Activated CD4-positive, alpha-beta T cell treated with anti-CD3 and anti-CD28 coated beads, Interleukin-2, amount 50 U/mL, for 16 hours (primary cell): Measurements from ENCODE around the gene LITAF.
"Not testable (repeated sequence)": the region's sequence is repeated elsewhere in the genome, so short reads cannot be mapped to it uniquely, and the experiment has no call there.

ENCODE experiments used
- DNase-seq: peaks from one replicate; pipeline ENCODE4 v3.0.0-alpha.2; 2020

LITAF gene

DNA sequence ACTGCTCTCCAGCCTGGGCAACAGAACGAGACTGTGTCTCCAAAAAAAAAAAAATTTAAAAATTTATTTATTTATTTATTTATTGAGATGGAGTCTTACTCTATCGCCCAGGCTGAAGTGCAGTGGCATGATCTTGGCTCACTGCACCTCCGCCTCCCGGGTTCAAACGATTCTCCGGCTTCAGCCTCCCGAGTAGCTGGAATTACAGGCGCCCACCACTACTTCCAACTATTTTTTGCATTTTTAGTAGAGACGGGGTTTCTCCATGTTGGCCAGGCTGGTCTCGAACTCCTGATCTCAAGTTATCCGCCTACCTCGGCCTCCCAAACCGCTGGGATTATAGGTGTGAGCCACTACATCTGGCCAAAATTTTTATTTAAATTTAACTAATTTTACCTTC, 73.4 kb downstream of the LITAF start:
- not testable (repeated sequence) for DNase-seq

DNA sequence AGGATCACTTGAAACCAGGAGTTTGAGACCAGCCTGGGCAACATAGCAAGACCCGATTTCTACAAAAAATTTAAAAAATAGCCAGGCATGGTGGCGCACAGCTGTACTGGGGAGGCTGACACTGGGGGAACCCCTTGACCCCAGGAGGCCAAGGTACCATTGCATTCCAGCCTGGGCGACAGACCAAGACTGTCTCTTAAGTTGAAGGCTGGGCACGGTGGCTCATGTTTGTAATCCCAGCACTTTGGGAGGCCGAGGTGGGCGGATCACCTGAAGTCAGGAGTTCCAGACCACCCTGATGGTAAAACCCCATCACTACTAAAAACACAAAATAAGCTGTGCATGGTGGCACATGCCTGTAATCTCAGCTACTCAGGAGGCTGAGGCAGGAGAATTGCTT, 74.9 kb downstream of the LITAF start:
- no peak for DNase-seq

DNA sequence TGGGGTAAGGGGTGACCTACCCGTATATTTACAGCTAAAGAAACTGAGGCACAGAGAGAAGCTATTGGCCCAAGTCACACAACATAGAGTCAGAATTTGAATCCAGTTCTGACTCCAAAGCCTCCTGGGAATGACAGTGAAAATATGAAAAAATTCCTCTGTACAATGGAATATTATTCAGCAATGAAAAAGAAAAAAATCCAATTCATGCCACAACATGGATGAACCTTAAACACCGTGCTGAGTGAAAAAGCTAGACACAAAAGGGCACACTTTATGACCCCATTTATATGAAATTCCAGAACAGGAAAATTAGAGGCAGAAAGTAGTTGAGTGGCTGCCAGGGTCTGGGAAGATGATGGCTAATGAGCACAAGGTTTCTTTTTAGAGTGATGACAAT, 75.4 kb downstream of the LITAF start:
- DNase-seq = no peak

DNA sequence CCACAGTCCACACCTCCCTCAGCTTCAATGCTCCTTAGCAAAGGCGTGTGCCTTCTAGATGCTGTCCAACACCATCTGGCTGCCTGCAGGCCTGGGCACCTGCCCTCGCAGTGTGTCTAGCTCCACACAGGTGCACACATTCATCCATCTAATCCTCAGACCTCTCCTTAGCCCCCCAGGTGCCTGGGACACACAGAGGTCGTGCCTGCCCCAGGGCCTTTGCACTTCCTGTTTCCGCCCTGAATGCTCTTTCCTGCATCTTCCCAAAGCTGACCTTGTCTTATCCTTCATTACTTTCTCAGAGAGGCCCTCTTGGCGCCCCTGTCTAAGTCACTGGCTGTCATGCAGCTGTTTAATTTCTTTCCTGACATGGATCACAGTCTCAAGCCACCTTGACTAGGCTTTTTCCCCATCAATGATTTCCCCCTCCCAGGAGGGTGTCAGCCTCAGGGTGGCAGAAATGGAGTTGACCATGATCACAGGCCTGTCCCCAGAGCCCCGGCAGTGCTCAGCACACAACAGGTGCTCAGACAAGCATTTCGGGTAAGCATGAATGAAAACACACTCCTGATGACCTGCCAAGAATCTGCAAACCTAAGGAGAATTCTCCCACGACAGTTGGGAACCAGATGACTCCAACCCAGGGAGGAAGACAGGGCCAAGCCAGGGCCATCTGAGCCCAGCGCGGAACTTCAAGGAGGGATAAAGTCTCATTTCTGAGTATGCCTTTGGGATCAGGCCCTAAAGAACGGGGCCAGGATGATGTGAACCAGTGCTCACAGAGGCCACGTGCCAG, 76.3 kb downstream of the LITAF start:
- DNase-seq = no peak

DNA sequence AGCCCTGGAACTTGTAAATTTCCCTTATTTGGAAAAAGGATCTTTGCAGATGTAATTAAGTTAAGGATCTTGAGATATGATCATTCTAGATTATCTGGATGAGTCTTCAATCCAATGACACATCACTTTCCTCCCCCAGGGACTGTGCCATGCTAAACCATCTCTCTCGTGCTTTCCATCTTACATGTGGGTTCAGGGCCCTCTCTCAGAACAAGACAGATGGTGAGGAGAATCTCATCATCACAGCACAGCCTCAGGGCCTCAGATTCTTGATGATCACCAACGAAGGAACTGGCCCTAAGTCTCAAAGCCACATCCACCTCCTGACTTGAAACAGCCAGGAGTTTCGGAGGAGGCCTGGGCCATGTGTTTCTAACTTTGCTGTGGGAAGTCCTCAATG, 78.7 kb downstream of the LITAF start:
- DNase-seq = no peak

DNA sequence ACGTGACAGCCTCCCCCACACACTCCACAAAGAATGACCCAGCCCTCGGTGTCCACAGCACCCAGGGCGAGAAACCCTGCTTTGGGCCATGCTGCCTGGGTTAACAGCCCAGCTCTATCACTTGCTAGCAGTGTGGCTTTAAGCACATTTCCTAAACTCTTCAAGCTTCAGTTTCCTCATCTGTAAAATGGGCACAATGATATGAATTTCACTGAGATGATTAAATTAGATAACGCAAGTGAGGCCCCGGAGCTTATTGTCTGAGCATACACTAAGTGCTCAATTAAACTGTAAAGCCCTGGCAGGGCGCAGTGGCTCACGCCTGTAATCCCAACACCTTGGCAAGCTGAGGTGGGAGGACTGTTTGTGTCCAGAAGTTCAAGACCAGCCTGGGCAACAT, 79.4 kb downstream of the LITAF start:
- DNase-seq = no peak

DNA sequence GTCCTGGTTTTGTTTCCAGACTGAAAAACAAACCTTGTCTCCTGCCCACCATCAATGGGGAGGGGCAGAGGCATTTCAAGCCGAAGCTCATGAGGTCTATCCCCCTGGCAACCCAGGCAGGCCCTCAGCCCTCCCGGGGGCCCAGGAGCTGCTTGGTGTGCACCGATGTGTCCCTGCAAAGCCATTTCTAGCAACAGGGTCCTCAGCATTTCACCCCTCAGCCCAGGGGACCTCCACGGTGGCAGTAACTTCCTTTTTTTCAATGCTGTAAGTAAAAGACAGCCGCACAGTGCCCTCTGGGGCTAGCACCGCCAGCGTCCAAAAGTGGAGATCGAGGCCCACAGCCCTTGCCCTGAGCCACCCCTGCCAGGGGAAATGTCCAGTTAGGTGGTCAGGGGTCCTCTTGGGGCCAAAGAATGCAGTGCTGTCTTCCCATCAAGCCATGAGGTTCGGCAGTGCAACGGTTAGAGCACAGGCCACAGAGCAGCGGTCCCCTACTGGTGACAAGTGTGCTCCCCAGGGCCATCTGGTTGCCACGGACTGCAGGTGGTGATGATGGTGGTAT, 79.9 kb downstream of the LITAF start:
- no peak for DNase-seq

DNA sequence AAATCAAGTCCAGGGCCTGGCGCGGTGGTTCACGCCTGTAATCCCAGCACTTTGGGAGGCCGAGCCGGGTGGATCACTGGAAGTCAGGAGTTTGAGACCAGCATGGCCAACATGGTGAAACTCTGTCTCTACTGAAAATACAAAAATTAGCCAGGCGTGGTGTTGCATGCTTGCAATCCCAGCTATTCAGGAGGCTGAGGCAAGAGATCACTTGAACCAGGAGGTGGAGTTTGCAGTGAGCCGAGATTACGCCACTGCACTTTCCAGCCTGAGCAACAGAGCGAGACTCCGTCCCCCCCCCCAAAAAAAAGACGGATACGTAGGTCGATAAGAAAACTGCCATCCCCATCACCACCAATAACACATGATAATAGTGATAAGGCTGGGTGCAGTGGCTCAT, 82.5 kb downstream of the LITAF start:
- not testable (repeated sequence) for DNase-seq

DNA sequence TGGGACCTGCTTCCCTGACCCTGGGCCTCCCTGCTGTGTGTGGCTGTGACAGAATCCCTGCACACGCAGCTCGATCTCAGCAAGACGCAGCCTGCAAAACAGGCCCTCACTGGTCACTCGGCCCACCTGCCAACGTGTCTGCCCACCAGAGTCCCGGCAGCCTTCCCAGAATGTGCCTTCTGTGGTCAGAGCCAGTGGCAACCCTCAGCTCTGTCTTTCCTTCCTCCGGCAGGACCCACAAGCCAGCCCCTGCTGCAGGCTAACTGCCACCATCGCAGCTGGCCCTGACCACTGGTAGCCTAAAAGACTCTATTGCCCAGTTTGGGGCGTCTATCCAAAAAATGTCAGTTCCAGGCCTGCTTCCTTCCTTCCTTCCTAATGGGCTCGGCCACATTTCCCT, 83.2 kb downstream of the LITAF start:
- no peak for DNase-seq

DNA sequence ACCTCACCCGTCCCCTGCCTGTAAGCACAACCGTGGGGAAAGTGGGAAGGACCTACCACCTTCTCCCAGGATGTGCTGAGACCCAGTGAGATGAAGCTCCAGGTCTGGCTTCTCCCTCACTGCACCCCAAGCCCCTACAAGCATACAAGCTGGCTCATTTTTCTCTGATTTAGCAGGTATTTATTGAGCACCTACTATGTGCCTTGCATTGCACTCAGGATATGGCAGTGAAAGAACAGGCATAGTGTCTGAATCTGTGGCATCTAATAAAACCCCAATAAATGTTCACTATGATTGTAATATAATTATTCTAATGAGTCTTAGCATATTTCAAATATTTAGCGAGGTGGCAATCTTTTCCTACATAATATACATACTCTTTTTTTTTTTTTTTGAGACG, 84.5 kb downstream of the LITAF start:
- DNase-seq = no peak

DNA sequence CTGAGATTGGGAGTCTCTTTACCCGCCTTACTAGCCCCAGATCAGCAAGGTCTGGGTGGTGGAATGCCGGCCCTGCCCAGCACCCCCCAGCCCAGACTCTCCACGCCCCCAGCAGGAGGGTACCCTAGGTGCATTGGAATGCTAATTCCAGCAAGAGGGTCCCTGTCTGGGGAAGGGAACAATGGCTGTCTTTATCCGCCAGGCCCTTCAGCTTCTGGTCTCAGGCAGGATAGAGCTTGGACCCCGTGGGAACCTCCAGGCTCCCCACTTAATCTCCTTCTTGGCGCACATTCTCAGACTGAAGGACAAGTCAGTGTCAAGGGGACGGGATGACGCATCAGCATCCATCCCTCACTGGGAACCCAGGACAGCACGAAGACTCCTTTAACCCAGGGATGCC, 85.1 kb downstream of the LITAF start:
- no peak for DNase-seq

DNA sequence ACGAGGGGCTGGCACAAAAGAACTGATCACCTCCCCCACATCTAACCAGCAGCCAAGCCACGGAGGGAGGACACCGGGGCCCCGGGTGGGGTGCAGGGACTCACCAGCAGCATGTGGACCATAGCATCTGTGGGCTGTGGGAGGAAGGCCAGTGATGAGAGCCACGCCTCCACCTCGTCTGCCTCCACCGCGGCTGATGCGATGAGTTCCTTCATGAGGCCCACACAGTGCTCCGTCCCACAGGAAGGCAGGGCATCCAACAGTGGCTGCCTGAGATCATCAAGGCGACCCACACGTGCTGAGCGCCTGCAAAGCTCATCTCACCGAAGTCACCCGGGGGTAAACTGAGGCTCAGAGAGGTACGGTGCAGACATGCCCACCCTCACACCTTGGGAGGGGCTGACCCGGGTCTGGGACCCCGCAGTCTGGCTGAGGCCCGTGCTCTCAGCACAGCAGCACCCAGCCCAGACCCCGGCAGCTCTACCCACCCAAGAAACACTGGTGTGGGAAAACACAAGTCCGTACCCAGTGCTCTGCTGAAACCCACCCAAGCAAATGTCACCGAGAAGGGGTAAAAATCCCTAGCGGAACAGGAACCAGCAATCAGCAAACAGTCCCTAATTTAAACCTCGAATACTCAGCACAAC, 85.9 kb downstream of the LITAF start:
- DNase-seq = no peak

DNA sequence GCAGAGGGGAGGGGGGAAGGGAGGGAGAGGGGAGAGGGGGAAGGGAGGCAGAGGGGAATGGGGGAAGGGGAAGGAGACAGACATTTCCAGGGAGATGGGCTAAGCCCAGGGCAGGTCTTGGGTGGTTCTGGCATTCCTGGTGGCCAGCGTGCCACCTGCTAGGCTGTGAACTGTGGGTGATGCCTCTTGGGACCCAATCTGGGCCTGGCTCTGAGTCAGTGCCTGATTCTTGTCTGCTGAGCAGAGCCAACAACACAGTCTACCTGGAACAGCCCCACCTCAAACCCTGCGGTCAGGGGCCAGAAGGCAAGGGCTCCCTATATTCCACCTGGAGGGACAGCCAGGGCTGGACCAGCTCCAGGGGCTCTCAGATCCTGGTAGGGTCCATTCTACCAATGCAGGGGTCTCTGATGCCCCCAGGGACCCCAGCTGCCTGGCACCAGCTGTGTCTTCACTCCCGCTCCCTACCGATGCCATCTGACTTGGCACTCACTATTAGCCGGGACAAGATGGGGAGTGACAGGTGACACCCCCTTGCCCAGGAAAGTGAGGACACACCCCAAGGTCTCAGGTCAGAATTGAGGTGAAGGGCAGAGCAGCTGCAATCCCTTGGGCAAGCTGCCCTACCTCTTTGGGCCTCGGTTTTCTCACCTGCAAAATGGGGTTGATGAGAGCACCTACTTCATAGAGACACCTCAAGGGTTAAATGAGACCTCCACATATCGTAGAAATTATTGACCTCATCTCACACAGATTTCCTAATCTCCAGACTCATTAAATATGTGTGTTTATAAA, 87.2 kb downstream of the LITAF start:
- no peak for DNase-seq

DNA sequence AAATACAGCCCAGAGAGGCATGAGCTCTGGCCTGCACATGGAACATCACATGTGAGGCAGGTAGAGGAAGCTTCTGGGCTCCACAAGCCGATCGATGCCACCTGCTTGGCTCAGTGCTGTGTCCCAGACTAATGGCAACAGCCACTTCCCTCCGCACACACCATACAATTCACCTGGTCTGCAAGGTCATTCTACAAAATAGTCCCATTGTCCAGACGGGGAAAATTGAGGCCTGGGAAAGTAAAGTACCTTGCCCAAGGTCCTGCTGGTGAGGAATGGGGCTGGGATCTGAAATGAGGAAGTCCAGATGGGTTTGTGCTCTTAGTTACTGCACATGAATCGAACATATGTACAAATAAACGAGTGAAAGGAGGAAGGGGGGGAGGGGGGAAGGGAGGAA, 88.0 kb downstream of the LITAF start:
- DNase-seq = no peak

DNA sequence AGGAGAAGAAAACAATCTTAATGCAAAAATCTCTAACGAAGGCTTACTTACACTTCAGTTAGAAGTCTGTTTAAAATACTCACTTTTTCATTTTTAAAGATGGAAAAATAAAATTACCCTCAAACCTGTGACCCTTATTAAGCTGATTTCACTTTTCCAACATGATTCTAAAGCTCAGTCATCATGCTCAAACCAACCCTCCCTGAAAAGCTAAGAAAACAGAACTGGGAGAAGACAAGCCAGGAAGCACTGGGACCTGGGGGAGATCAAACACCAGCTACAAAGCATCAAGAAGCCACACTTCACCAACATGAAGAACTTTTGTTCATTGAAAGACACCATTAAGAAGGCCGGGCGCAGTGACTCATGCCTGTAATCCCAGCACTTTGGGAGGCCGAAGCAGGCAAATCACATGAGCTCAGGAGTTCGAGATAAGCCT, 88.8 kb downstream of the LITAF start:
- DNase-seq = no peak
